H1 (cell line): ENCODE results near the gene CDON. TPM values are rescaled to one million over a fixed set of nuclear protein-coding genes. Genes with fewer than 3 reads are reported as not detected.

Experiments
- CTCF ChIA-PET: fragments of 300-600 bp; sonication (Branson Sonifier 250); formaldehyde crosslinking; loops from one replicate; lab custom pipeline; 2021; ENCODE audit not compliant: partially characterized antibody; lab: Charles Lee
- POLR2A ChIA-PET: fragments of 300-600 bp; sonication (Branson Sonifier 250); formaldehyde crosslinking; loops from one replicate; lab custom pipeline; 2021; ENCODE audit warnings: inconsistent platforms; ENCODE audit not compliant: partially characterized antibody; lab: Charles Lee
- DNase-seq, 2 experiments: peaks; one replicate each; pipeline versions ENCODE4 v3.0.0 to v3.0.0-alpha.2; 2010 to 2022; ENCODE audit warnings: low spot score in 2 of 2, low read depth in 1 of 2, mixed read lengths in 1 of 2
- FAIRE-seq: peaks from 2 replicates; lab custom pipeline; 2011; peaks lifted over from hg19 to GRCh38; lab: Jason Lieb, UNC
- H2AFZ ChIP-seq: 2 replicates; pipeline ENCODE4 v1.8.1; 2012; ENCODE audit warnings: low read length, inconsistent platforms
- H2AK5ac ChIP-seq: 2 replicates; pipeline ENCODE4 v1.6.1; 2013; ENCODE audit warnings: low read depth, low read length
- H2BK120ac ChIP-seq: replicated peaks from 2 replicates; pipeline ENCODE3; 2013; ENCODE audit warnings: low read depth, low read length, inconsistent platforms
- H2BK12ac ChIP-seq: 2 replicates; pipeline ENCODE4 v1.6.1; 2013; ENCODE audit warnings: low read depth, low read length
- H2BK15ac ChIP-seq: 2 replicates; pipeline ENCODE4 v1.6.1; 2013; ENCODE audit warnings: low read length
- H2BK20ac ChIP-seq: 2 replicates; pipeline ENCODE4 v1.6.1; 2013; ENCODE audit warnings: low read length
- H2BK5ac ChIP-seq: 2 replicates; pipeline ENCODE4 v1.6.1; 2013; ENCODE audit warnings: low read depth, low read length
- H3K14ac ChIP-seq: 2 replicates; pipeline ENCODE4 v1.6.1; 2013; ENCODE audit warnings: inconsistent platforms; ENCODE audit not compliant: insufficient read length
- H3K18ac ChIP-seq: 2 replicates; pipeline ENCODE4 v1.6.1; 2013; ENCODE audit warnings: low read length; ENCODE audit errors: extremely low read depth
- H3K23ac ChIP-seq: 2 replicates; pipeline ENCODE4 v1.6.1; 2013; ENCODE audit warnings: inconsistent platforms; ENCODE audit not compliant: insufficient read length
- H3K23me2 ChIP-seq: 2 replicates; pipeline ENCODE4 v1.6.1; 2013; ENCODE audit warnings: low read depth, low read length
- H3K27ac ChIP-seq: 2 replicates; pipeline ENCODE4 v1.6.1; 2011; ENCODE audit warnings: low read depth, low read length, inconsistent platforms
- H3K27me3 ChIP-seq, 4 experiments: replicated peaks in 1 of 4; 1 replicate in 1 of 4; 2 replicates in 3 of 4; pipeline versions ENCODE4 v1.6.1 to v1.8.1; 2011 to 2013; ENCODE audit warnings: low read length in 3 of 4, mild to moderate bottlenecking in 3 of 4, inconsistent platforms in 2 of 4, mixed read lengths in 2 of 4, moderate library complexity in 1 of 4; ENCODE audit not compliant: control insufficient read depth in 3 of 4, insufficient read depth in 3 of 4; ENCODE audit errors: extremely low read depth in 1 of 4
- H3K36me3 ChIP-seq, 4 experiments: 2 replicates each; pipeline versions ENCODE4 v1.6.1 to v1.8.1; 2011 to 2013; ENCODE audit warnings: mild to moderate bottlenecking in 4 of 4, low read length in 3 of 4, moderate library complexity in 2 of 4, control low read depth in 1 of 4, inconsistent platforms in 1 of 4; ENCODE audit not compliant: insufficient read depth in 4 of 4, control insufficient read depth in 2 of 4
- H3K4ac ChIP-seq: replicated peaks from 2 replicates; pipeline ENCODE3; 2013; ENCODE audit warnings: low read length, low read depth, mixed read lengths, inconsistent platforms; ENCODE audit not compliant: insufficient read length
- H3K4me1 ChIP-seq, 4 experiments: replicated peaks in 1 of 4; 1 replicate in 1 of 4; 2 replicates in 3 of 4; pipeline versions ENCODE4 v1.6.1 to v1.8.1; 2011 to 2013; ENCODE audit warnings: low read length in 3 of 4, inconsistent platforms in 2 of 4, mixed read lengths in 1 of 4; ENCODE audit not compliant: insufficient read depth in 4 of 4, control insufficient read depth in 3 of 4
- H3K4me2 ChIP-seq, 2 experiments: 2 replicates each; pipeline versions ENCODE4 v1.6.1 to v1.8.1; 2011 to 2013; ENCODE audit warnings: low read depth in 2 of 2, low read length in 2 of 2, control low read depth in 1 of 2, inconsistent platforms in 1 of 2, mild to moderate bottlenecking in 1 of 2; ENCODE audit not compliant: insufficient read depth in 1 of 2
- H3K4me3 ChIP-seq, 4 experiments: fragments of 200-600, 300-600 bp in 1 of 4; sonication (generic), shearing (Covaris generic), sonication (Bioruptor Twin) in 1 of 4; 2 replicates each; pipeline versions ENCODE4 v1.5.1 to v1.8.1; 2011 to 2016; ENCODE audit warnings: low read length in 4 of 4, low read depth in 3 of 4, control low read depth in 2 of 4, inconsistent platforms in 2 of 4, mild to moderate bottlenecking in 2 of 4, mixed read lengths in 1 of 4, moderate library complexity in 1 of 4; ENCODE audit not compliant: insufficient read depth in 2 of 4; ENCODE audit errors: extremely low read depth in 1 of 4
- H3K56ac ChIP-seq: replicated peaks from 2 replicates; pipeline ENCODE3; 2013; ENCODE audit warnings: low read depth, mild to moderate bottlenecking, mixed read lengths, low read length, inconsistent platforms; ENCODE audit not compliant: insufficient read length
- H3K79me1 ChIP-seq: 2 replicates; pipeline ENCODE4 v1.6.1; 2013; ENCODE audit warnings: low read depth, low read length, control low read depth
- H3K79me2 ChIP-seq, 2 experiments: 2 replicates each; pipeline versions ENCODE4 v1.6.1 to v1.8.1; 2012 to 2013; ENCODE audit warnings: low read length in 2 of 2, mild to moderate bottlenecking in 2 of 2, inconsistent platforms in 1 of 2; ENCODE audit not compliant: insufficient read depth in 2 of 2, control insufficient read depth in 1 of 2
- H3K9ac ChIP-seq, 4 experiments: replicated peaks in 1 of 4; 1 replicate in 1 of 4; 2 replicates in 3 of 4; pipeline versions ENCODE4 v1.6.1 to v1.8.1; 2011 to 2013; ENCODE audit warnings: low read depth in 3 of 4, low read length in 3 of 4, control low read depth in 2 of 4, mild to moderate bottlenecking in 2 of 4, moderate library complexity in 2 of 4, inconsistent platforms in 1 of 4; ENCODE audit errors: extremely low read depth in 1 of 4
- H3K9me3 ChIP-seq, 2 experiments: 2 replicates each; pipeline versions ENCODE4 v1.6.1 to v1.8.1; 2012 to 2013; ENCODE audit warnings: mild to moderate bottlenecking in 2 of 2, moderate library complexity in 2 of 2, control low read depth in 1 of 2, inconsistent platforms in 1 of 2, low read depth in 1 of 2, low read length in 1 of 2, mixed read lengths in 1 of 2; ENCODE audit not compliant: insufficient read depth in 2 of 2
- H4K20me1 ChIP-seq, 2 experiments: replicated peaks in 1 of 2; 2 replicates each; pipeline versions ENCODE3 to v1.8.1; 2011 to 2013; ENCODE audit warnings: inconsistent platforms in 2 of 2, low read length in 2 of 2, mild to moderate bottlenecking in 1 of 2; ENCODE audit not compliant: insufficient read depth in 2 of 2, control insufficient read depth in 1 of 2
- H4K5ac ChIP-seq: 2 replicates; pipeline ENCODE4 v1.6.1; 2013; ENCODE audit warnings: low read length, low read depth, mixed read lengths, inconsistent platforms; ENCODE audit not compliant: insufficient read length
- H4K8ac ChIP-seq: 2 replicates; pipeline ENCODE4 v1.8.0; 2013; ENCODE audit warnings: mild to moderate bottlenecking, moderate library complexity, low read length, inconsistent platforms; ENCODE audit not compliant: insufficient read depth; ENCODE audit errors: extremely low read depth
- H4K91ac ChIP-seq: replicated peaks from 2 replicates; pipeline ENCODE3; 2013; ENCODE audit warnings: low read length, mixed read lengths, inconsistent platforms; ENCODE audit not compliant: insufficient read length
- FOSL1 ChIP-seq: IDR thresholded peaks from 2 replicates; pipeline ENCODE4 v1.6.1; 2011; ENCODE audit warnings: mild to moderate bottlenecking, low read depth, low read length, moderate library complexity; ENCODE audit not compliant: insufficient read depth
- WGBS, 2 experiments: shearing (Covaris generic) in 1 of 2; methylation state at CpG; one replicate each; pipeline versions ENCODE4 v1.1.6 to v1.1.7; 2013 to 2015; ENCODE audit warnings: low lambda C conversion rate in 2 of 2, mixed read lengths in 2 of 2, inconsistent platforms in 1 of 2, low coverage in 1 of 2, missing lambda C conversion rate in 1 of 2; ENCODE audit not compliant: insufficient replicate concordance in 2 of 2, insufficient coverage in 1 of 2, insufficient read length in 1 of 2; ENCODE audit errors: extremely low coverage in 1 of 2, missing lambda C conversion rate in 1 of 2; 5-methylcytosine and 5-hydroxymethylcytosine counted together
- polyA plus RNA-seq, 7 experiments: library from polyadenylated mRNA; depleted of rRNA in 3 of 7; stranded (reverse) in 5 of 7; unstranded in 2 of 7; fragments of >200 nt in 5 of 7; fragments of 200-250 nt in 2 of 7; gene quantifications; 1 replicate in 5 of 7; 2 replicates in 1 of 7; 4 replicates in 1 of 7; pipeline versions ENCODE4 v1.2.1 to v1.2.3, GENCODE V29; 2011 to 2013; ENCODE audit warnings: missing spikeins in 2 of 7, mixed read lengths in 2 of 7
- total RNA-seq: library from RNA; stranded (reverse); fragmentation: NEBNext Ultra II Directional; extraction: Animal tissue kit (Norgen Biotek cat#: 25700); gene quantifications from 2 replicates; pipeline ENCODE4 v1.2.1, GENCODE V29; 2021
- TF ChIP-seq, protein P1 (sequence below): IDR thresholded peaks from 2 replicates; pipeline ENCODE4 v1.6.1; 2012; ENCODE audit warnings: inconsistent platforms

CDON gene
- total and polyA plus RNA-seq, 2 of the 8 experiments (the other 6 are each of a cell fraction or from before 2014, with no cell fraction given): 11.0 to 32.5 TPM

DNA sequence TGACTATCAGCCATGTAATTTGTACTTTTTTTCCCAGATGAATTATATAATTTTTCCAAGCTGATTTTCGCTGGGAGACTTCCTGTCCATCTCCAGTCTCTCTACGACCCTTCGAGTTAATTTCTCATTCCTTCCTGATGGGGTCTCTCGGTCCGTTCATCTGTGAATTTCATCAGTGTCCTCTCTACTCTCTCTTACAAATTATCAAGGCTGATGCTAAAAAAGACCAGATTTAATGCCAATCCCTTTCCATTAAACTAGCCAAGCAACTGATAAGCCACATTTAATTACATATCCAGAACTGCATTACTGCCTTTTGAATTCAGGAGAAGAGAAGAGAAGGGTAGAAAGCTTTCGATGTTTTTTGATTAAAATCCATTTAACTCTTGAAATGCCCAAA, 91.0 kb downstream of the CDON start:
- Histone ChIP-seq H3K79me2 (no peaks in the 10 kb centered on the region), H3K4ac (no peak overlapping the region), H3K4me3 (no peak overlapping the region), H4K91ac (no peak overlapping the region), H2AFZ (no peak overlapping the region), H4K20me1 (no peaks in the 10 kb centered on the region), H3K23me2 (no peaks in the 10 kb centered on the region), H3K18ac (no peak overlapping the region), H2AK5ac (no peak overlapping the region), H2BK20ac (no peak overlapping the region), H3K79me1 (no peaks in the 10 kb centered on the region), H3K36me3 (peaks cover 0 to 9% (median 0%) of the 10 kb centered on the region in 4 experiments; a peak in 2 of 8 replicates), H2BK5ac (no peak overlapping the region), H2BK12ac (no peak overlapping the region), H3K4me2 (no peak overlapping the region), H3K27me3 (no peaks in the 10 kb centered on the region), H3K56ac (no peak overlapping the region), H3K9me3 (no peaks in the 10 kb centered on the region), H4K5ac (no peak overlapping the region), H3K27ac (no peak overlapping the region), H2BK120ac (no peak overlapping the region), H2BK15ac (no peak overlapping the region), H3K23ac (no peak overlapping the region), H4K8ac (no peak overlapping the region), H3K4me1 (no peaks in the 10 kb centered on the region), H3K14ac (no peak overlapping the region), H3K9ac (no peak overlapping the region)
- DNase-seq (no peak), FAIRE-seq (no peak)
- CTCF ChIA-PET: interaction anchor here (0.7 to 2.0 kb wide), 17 partner anchors 8 to 169 kb away, joined by 3 to 6 read pairs (median 3); no protein-coding TSS in a partner anchor
- WGBS, 2 experiments: 87% methylated on average over 6 of the region's 6 CpGs; no CpG with 5 or more reads in 1 of the 2 experiments
- POLR2A ChIA-PET: no interaction called here
- no peak for TF ChIP-seq FOSL1
- TF ChIP-seq, protein P1, sequence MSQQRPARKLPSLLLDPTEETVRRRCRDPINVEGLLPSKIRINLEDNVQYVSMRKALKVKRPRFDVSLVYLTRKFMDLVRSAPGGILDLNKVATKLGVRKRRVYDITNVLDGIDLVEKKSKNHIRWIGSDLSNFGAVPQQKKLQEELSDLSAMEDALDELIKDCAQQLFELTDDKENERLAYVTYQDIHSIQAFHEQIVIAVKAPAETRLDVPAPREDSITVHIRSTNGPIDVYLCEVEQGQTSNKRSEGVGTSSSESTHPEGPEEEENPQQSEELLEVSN: no peak
